ENCODE results near the gene CTAGE4.
"Not testable (repeated sequence)": the region's sequence is repeated elsewhere in the genome, so short reads cannot be mapped to it uniquely, and the experiment has no call there.

GRCh38 chr7:144218581-144218980 lies 35.3 kb downstream of the CTAGE4 start:
- TF ChIP-seq POLR2A (conservative IDR thresholded peaks at IDR 0.05); ZNF512 (tag; IDR thresholded peaks at IDR 0.05); TRIM28 (IDR thresholded peaks at IDR 0.05); SETDB1 (IDR thresholded peaks at IDR 0.05; ENCODE audit: low read length); CTCF (IDR thresholded peaks at IDR 0.05 in 2 of 3, conservative IDR thresholded peaks at IDR 0.05 in 1 of 3; ENCODE audit: insufficient read depth in 2 of 3, low read depth in 1 of 3, low read length in 3 of 3): not testable (repeated sequence)

All from K562 (cell line).